ENCODE results near the gene PDGFD. TPM values are rescaled to one million over a fixed set of nuclear protein-coding genes. Genes with fewer than 3 reads are reported as not detected.

Gene PDGFD
- total RNA-seq, 3 donors from 2014 or later (not counting 1 experiment from before 2014, with no cell fraction given): 23.2 to 41.2 (median 33.1) TPM

DNA sequence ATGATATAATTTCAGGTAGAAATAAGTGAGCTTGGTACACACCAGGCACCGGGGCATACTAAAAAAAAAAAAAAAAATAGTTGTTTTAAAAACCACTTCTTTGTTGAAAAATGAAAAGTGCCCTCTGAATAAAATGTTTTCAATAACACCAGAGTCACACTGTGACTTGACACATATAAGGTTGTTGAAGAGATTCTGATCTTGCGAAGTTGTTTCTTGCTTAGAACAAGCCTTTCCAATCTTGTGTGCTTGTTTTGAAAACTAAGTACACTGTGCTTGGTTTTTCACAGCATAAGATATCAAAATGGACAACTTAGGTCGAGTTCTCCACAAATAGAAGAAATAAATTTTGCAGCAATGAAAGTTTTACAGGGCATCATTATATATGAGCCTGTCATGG is 17.0 kb downstream of the PDGFD start:
- no peaks in the 10 kb centered on the region for H3K4me1 ChIP-seq (ENCODE audit: control insufficient read depth, insufficient read depth, low read length)
- intact Hi-C loops (cut with micrococcal nuclease): no loop called here
- 38% methylated on average over 2 of the region's 3 CpGs for WGBS (ENCODE audit: insufficient coverage)
- DNase-seq (no peak), ATAC-seq (peak; percentile 52 to 76 (median 59))
- H3K27ac ChIP-seq (ENCODE audit: low read length): no peak overlapping the region
- no peaks in the 10 kb centered on the region for H3K9me3 ChIP-seq (ENCODE audit: control insufficient read depth, insufficient read depth, low read length)
- Mint-ChIP-seq H3K4me1 (peaks cover 43 to 59% of the 10 kb centered on the region in 2 donors), H3K27me3 (ENCODE audit: low read depth in 2 of 2) (no peaks in the 10 kb centered on the region), H3K36me3 (no peaks in the 10 kb centered on the region), H3K9me3 (no peaks in the 10 kb centered on the region), H3K27ac (peak overlapping the region; percentile 65 to 67), H3K4me3 (no peak overlapping the region)
- H3K27me3 ChIP-seq (ENCODE audit: control insufficient read depth, insufficient read depth, low read length): no peaks in the 10 kb centered on the region
- H3K4me3 ChIP-seq (ENCODE audit: low read length): no peak overlapping the region
- no peaks in the 10 kb centered on the region for H3K36me3 ChIP-seq (ENCODE audit: control insufficient read depth, insufficient read depth, low read length)
- TF ChIP-seq CTCF (IDR thresholded peaks at IDR 0.05): no peak

DNA sequence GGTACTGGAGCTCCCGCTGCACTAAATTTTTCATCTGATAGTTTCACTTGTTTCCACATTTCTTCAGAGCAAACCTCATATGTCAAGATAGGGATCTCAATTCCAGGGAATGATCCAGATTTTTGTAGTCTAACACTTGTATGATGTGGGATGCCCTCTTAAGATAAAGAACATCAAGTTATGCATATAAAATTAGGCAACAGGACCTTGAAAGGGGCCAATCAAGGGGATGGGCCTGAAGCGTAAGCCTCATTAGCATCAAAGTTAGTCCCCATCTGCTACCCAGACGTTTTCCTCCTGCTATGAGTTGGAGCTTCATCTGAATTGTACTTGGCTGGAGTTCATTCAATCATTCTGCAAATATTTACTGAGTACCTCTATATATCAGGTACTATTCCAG is 17.5 kb downstream of the PDGFD start:
- Histone ChIP-seq H3K4me3 (ENCODE audit: low read length) (no peak overlapping the region), H3K4me1 (ENCODE audit: control insufficient read depth, insufficient read depth, low read length) (no peaks in the 10 kb centered on the region), H3K27ac (ENCODE audit: low read length) (no peak overlapping the region), H3K27me3 (ENCODE audit: control insufficient read depth, insufficient read depth, low read length) (no peaks in the 10 kb centered on the region), H3K9me3 (ENCODE audit: control insufficient read depth, insufficient read depth, low read length) (no peaks in the 10 kb centered on the region), H3K36me3 (ENCODE audit: control insufficient read depth, insufficient read depth, low read length) (no peaks in the 10 kb centered on the region)
- Mint-ChIP-seq H3K27me3 (ENCODE audit: low read depth in 2 of 2) (no peaks in the 10 kb centered on the region), H3K9me3 (no peaks in the 10 kb centered on the region), H3K36me3 (no peaks in the 10 kb centered on the region), H3K27ac (peak overlapping the region; percentile 65 to 67), H3K4me3 (no peak overlapping the region), H3K4me1 (peaks cover 38 to 53% of the 10 kb centered on the region in 2 donors)
- intact Hi-C loops (cut with micrococcal nuclease): no loop called here
- no peak for TF ChIP-seq CTCF (IDR thresholded peaks at IDR 0.05)
- DNase-seq: no peak
- WGBS (ENCODE audit: insufficient coverage): 88% methylated on average over 3 of the region's 3 CpGs
- no peak for ATAC-seq

GRCh38 chr11:104145062-104145461 is 18.9 kb downstream of the PDGFD start:
- no peaks in the 10 kb centered on the region for H3K27me3 Mint-ChIP-seq (ENCODE audit: low read depth in 2 of 2)
- no peaks in the 10 kb centered on the region for H3K36me3 Mint-ChIP-seq
- H3K9me3 Mint-ChIP-seq: no peaks in the 10 kb centered on the region
- no peak overlapping the region for H3K4me3 Mint-ChIP-seq
- H3K4me3 ChIP-seq (ENCODE audit: low read length): no peak overlapping the region
- no peak for DNase-seq
- intact Hi-C loops (cut with micrococcal nuclease): no loop called here
- peaks cover 38 to 52% of the 10 kb centered on the region in 2 donors for H3K4me1 Mint-ChIP-seq
- no peaks in the 10 kb centered on the region for H3K36me3 ChIP-seq (ENCODE audit: control insufficient read depth, insufficient read depth, low read length)
- H3K27ac ChIP-seq (ENCODE audit: low read length): no peak overlapping the region
- TF ChIP-seq CTCF (IDR thresholded peaks at IDR 0.05): no peak
- no peaks in the 10 kb centered on the region for H3K27me3 ChIP-seq (ENCODE audit: control insufficient read depth, insufficient read depth, low read length)
- H3K9me3 ChIP-seq (ENCODE audit: control insufficient read depth, insufficient read depth, low read length): no peaks in the 10 kb centered on the region
- no peak for ATAC-seq
- 100% methylated on average over 1 of the region's 3 CpGs for WGBS (ENCODE audit: insufficient coverage)
- H3K27ac Mint-ChIP-seq: no peak overlapping the region
- no peaks in the 10 kb centered on the region for H3K4me1 ChIP-seq (ENCODE audit: control insufficient read depth, insufficient read depth, low read length)

DNA sequence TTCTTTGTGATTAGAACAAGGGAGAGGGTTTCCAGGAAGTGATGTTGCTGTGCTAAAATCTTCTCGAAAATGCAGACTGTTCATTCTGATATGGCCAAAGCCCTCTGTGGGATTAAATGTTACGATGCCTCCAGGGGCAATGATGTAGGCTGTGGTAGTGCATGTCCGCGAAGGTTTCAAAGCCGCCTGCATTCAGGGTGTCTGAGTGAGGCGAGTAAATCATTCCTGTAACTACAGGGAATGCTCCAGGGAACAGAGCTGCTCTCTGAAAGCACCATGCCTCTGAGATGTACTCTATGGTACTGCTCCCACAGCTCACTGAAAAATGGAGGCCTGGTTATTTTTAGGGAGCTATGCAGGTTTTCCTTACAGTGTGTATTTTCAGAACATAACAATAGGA is 21.2 kb downstream of the PDGFD start:
- Mint-ChIP-seq H3K27me3 (ENCODE audit: low read depth in 2 of 2) (no peaks in the 10 kb centered on the region), H3K4me3 (no peak overlapping the region), H3K36me3 (no peaks in the 10 kb centered on the region), H3K4me1 (peaks cover 34 to 48% of the 10 kb centered on the region in 2 donors), H3K27ac (no peak overlapping the region), H3K9me3 (no peaks in the 10 kb centered on the region)
- Histone ChIP-seq H3K9me3 (ENCODE audit: control insufficient read depth, insufficient read depth, low read length) (no peaks in the 10 kb centered on the region), H3K36me3 (ENCODE audit: control insufficient read depth, insufficient read depth, low read length) (no peaks in the 10 kb centered on the region), H3K27me3 (ENCODE audit: control insufficient read depth, insufficient read depth, low read length) (no peaks in the 10 kb centered on the region), H3K27ac (ENCODE audit: low read length) (no peak overlapping the region), H3K4me3 (ENCODE audit: low read length) (no peak overlapping the region), H3K4me1 (ENCODE audit: control insufficient read depth, insufficient read depth, low read length) (no peaks in the 10 kb centered on the region)
- no peak for TF ChIP-seq CTCF (IDR thresholded peaks at IDR 0.05)
- DNase-seq (no peak), ATAC-seq (no peak)
- intact Hi-C loops (cut with micrococcal nuclease): no loop called here
- WGBS (ENCODE audit: insufficient coverage): 93% methylated on average over 6 of the region's 6 CpGs

All from natural killer cell (primary cell).